ENCODE results near the gene DOLK.
A peak's percentile ranks its signal among the peaks of the same experiment; 100 is the strongest.

DNA sequence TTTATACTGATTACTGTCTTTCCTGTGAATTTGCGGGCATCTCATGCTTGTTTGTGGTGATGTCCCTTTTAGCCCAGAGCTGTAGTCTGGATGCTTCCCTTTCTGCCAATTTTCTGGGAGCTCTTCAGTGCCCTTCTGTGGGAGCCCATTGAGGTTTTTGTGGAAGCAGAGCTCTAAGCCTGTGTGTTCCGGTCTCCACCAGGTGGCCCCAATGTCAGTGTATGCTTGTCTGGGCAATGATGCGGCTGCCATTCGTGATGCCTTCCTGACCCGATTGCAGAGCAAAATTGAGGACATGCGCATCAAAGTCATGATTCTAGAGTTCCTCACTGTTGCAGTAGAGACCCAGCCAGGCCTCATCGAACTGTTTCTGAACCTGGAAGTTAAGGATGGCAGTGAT lies 45.6 kb upstream of the DOLK start:
- TF ChIP-seq, protein P1, sequence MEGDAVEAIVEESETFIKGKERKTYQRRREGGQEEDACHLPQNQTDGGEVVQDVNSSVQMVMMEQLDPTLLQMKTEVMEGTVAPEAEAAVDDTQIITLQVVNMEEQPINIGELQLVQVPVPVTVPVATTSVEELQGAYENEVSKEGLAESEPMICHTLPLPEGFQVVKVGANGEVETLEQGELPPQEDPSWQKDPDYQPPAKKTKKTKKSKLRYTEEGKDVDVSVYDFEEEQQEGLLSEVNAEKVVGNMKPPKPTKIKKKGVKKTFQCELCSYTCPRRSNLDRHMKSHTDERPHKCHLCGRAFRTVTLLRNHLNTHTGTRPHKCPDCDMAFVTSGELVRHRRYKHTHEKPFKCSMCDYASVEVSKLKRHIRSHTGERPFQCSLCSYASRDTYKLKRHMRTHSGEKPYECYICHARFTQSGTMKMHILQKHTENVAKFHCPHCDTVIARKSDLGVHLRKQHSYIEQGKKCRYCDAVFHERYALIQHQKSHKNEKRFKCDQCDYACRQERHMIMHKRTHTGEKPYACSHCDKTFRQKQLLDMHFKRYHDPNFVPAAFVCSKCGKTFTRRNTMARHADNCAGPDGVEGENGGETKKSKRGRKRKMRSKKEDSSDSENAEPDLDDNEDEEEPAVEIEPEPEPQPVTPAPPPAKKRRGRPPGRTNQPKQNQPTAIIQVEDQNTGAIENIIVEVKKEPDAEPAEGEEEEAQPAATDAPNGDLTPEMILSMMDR (IDR thresholded peaks at IDR 0.05 in 2 of 3, conservative IDR thresholded peaks at IDR 0.05 in 1 of 3; ENCODE audit: borderline replicate concordance in 1 of 3, insufficient read depth in 1 of 3, low read depth in 2 of 3, low read length in 2 of 3): peak; percentile 33 to 44 (median 40); a peak in 5 of 6 replicates
- TF ChIP-seq POLR2A (IDR thresholded peaks at IDR 0.05; ENCODE audit: borderline replicate concordance, extremely low read depth, insufficient read depth, insufficient read length) (no peak), JUND (IDR thresholded peaks at IDR 0.05) (no peak), EGR1 (IDR thresholded peaks at IDR 0.05; ENCODE audit: low read depth) (no peak), ELF1 (IDR thresholded peaks at IDR 0.05; ENCODE audit: borderline replicate concordance, low read depth) (no peak), RAD21 (IDR thresholded peaks at IDR 0.05; ENCODE audit: low read depth) (peak; percentile 40), SIN3A (IDR thresholded peaks at IDR 0.05; ENCODE audit: low read depth) (no peak), EZH2 (IDR thresholded peaks at IDR 0.05) (no peak), SP1 (IDR thresholded peaks at IDR 0.05; ENCODE audit: low read depth) (no peak), POLR2AphosphoS5 (IDR thresholded peaks at IDR 0.05; ENCODE audit: low read depth, low read length) (no peak), CBX3 (IDR thresholded peaks at IDR 0.05; ENCODE audit: low read depth) (no peak), ZFX (IDR thresholded peaks at IDR 0.05) (no peak)
- TF ChIP-seq, protein P2, sequence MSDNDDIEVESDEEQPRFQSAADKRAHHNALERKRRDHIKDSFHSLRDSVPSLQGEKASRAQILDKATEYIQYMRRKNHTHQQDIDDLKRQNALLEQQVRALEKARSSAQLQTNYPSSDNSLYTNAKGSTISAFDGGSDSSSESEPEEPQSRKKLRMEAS (IDR thresholded peaks at IDR 0.05): no peak
- TF ChIP-seq, protein P3, sequence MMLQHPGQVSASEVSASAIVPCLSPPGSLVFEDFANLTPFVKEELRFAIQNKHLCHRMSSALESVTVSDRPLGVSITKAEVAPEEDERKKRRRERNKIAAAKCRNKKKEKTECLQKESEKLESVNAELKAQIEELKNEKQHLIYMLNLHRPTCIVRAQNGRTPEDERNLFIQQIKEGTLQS (IDR thresholded peaks at IDR 0.05): no peak
